K562 (cell line): ENCODE results near the gene RALA. TPM values are rescaled to one million over a fixed set of nuclear protein-coding genes. Genes with fewer than 3 reads are reported as not detected.
A peak's percentile ranks its signal among the peaks of the same experiment; 100 is the strongest.

Experiments used
- HNRNPH1 ChIP-seq: fragments of 200-400 bp; formaldehyde crosslinking; optimal IDR thresholded peaks from 2 replicates; pipeline ENCODE3; 2017; ENCODE audit warnings: low read depth, mild to moderate bottlenecking, low read length, moderate library complexity
- KHSRP ChIP-seq: fragments of 450-650 bp; IDR thresholded peaks from 2 replicates; pipeline ENCODE4 v1.6.1; 2017
- POLR3G ChIP-seq: IDR thresholded peaks from 2 replicates; pipeline ENCODE4 v1.6.1; 2011; ENCODE audit not compliant: insufficient read length, insufficient replicate concordance; ENCODE audit errors: extremely low read depth
- TEAD4 ChIP-seq, 2 experiments: sonication (generic) in 1 of 2; formaldehyde crosslinking in 1 of 2; IDR thresholded peaks; 2 replicates each; pipeline versions ENCODE4 v1.6.1 to v1.8.0; 2012 to 2022; ENCODE audit warnings: borderline replicate concordance in 1 of 2, inconsistent platforms in 1 of 2, low read length in 1 of 2, mild to moderate bottlenecking in 1 of 2, missing genetic modification reagents in 1 of 2
- polyA plus RNA-seq, 8 experiments: library from polyadenylated mRNA; depleted of rRNA in 4 of 8; stranded (reverse) in 5 of 8; unstranded in 3 of 8; fragments of >200 nt; fragmentation: Nextera tagmentation in 2 of 8; fragmentation: Illumina TruSeq in 1 of 8; extraction: Ambion mirVana in 2 of 8; extraction: Trizol in 1 of 8; gene quantifications; 2 replicates each; pipeline versions ENCODE4 v1.2.1 to v1.2.3, GENCODE V29; 2011 to 2014; ENCODE audit warnings: inconsistent platforms in 1 of 8, missing spikeins in 1 of 8
- total RNA-seq, 7 experiments: library from RNA; depleted of rRNA in 6 of 7; stranded (reverse); fragments of >200 nt in 6 of 7; fragmentation: Illumina TruSeq in 2 of 7; extraction: Trizol in 2 of 7; gene quantifications; 2 replicates each; pipeline versions ENCODE4 v1.2.1 to v1.2.3, GENCODE V29; 2011 to 2021; ENCODE audit warnings: low replicate concordance in 1 of 7
- TF ChIP-seq, protein P1 (sequence below): sonication (generic); formaldehyde crosslinking; IDR thresholded peaks from 2 replicates; pipeline ENCODE4 v1.8.0; 2023; ENCODE audit warnings: missing genetic modification reagents, mild to moderate bottlenecking, borderline replicate concordance
- TF ChIP-seq, protein P2 (sequence below): fragments of 250-450 bp; sonication (Bioruptor Pico); IDR thresholded peaks from 2 replicates; pipeline ENCODE4 v1.8.0; 2021; ENCODE audit warnings: moderate library complexity, mild to moderate bottlenecking, inconsistent platforms

RALA gene
- total and polyA plus RNA-seq, 9 of the 15 experiments (the other 6 are each of a cell fraction or from before 2014, with no cell fraction given), result 7.2 to 28.0 (median 25.7) TPM

DNA sequence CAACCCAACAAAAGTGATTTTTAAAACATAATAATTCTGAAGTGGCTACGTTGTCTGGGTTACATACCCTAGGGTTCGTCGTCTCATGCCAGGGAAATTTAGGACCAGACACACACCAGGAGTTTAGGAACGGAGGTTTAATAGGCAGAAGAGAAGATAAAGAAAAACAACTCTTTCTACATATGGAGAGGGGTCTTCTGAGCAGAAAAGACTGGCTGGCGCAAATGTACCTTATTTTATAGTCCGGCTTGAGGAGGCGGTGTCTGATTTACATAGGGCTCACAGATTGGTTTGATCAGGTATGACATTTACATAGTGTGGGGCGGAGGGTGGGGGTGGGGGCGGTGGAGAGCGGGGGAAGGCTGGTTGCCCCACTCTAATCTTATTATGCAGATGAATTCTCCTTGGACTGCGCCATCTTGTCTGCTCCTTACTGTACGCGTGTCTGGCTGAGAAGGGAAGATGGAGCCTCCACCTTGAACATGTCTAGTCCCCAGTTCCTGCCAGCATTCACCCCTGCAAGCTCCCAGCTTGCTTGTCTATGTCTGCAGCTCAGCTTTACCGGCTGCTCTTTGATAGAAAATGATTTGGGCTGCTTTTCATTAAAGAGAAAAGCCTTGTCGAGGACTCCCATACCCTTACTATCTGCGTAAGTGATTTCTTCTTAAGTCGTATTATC lies 98.7 kb downstream of the RALA start (continued):
- TF ChIP-seq TEAD4 (IDR thresholded peaks at IDR 0.05; ENCODE audit: low read length), result peak; percentile 82
- TF ChIP-seq TEAD4 (CRISPR knock-in tag; IDR thresholded peaks at IDR 0.05; ENCODE audit: borderline replicate concordance), result no peak
- no peak for TF ChIP-seq POLR3G
- TF ChIP-seq, protein P1, sequence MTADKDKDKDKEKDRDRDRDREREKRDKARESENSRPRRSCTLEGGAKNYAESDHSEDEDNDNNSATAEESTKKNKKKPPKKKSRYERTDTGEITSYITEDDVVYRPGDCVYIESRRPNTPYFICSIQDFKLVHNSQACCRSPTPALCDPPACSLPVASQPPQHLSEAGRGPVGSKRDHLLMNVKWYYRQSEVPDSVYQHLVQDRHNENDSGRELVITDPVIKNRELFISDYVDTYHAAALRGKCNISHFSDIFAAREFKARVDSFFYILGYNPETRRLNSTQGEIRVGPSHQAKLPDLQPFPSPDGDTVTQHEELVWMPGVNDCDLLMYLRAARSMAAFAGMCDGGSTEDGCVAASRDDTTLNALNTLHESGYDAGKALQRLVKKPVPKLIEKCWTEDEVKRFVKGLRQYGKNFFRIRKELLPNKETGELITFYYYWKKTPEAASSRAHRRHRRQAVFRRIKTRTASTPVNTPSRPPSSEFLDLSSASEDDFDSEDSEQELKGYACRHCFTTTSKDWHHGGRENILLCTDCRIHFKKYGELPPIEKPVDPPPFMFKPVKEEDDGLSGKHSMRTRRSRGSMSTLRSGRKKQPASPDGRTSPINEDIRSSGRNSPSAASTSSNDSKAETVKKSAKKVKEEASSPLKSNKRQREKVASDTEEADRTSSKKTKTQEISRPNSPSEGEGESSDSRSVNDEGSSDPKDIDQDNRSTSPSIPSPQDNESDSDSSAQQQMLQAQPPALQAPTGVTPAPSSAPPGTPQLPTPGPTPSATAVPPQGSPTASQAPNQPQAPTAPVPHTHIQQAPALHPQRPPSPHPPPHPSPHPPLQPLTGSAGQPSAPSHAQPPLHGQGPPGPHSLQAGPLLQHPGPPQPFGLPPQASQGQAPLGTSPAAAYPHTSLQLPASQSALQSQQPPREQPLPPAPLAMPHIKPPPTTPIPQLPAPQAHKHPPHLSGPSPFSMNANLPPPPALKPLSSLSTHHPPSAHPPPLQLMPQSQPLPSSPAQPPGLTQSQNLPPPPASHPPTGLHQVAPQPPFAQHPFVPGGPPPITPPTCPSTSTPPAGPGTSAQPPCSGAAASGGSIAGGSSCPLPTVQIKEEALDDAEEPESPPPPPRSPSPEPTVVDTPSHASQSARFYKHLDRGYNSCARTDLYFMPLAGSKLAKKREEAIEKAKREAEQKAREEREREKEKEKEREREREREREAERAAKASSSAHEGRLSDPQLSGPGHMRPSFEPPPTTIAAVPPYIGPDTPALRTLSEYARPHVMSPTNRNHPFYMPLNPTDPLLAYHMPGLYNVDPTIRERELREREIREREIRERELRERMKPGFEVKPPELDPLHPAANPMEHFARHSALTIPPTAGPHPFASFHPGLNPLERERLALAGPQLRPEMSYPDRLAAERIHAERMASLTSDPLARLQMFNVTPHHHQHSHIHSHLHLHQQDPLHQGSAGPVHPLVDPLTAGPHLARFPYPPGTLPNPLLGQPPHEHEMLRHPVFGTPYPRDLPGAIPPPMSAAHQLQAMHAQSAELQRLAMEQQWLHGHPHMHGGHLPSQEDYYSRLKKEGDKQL (CRISPR knock-in tag), result no peak
- TF ChIP-seq HNRNPH1, result no peak
- no peak for TF ChIP-seq KHSRP
- TF ChIP-seq, protein P2, sequence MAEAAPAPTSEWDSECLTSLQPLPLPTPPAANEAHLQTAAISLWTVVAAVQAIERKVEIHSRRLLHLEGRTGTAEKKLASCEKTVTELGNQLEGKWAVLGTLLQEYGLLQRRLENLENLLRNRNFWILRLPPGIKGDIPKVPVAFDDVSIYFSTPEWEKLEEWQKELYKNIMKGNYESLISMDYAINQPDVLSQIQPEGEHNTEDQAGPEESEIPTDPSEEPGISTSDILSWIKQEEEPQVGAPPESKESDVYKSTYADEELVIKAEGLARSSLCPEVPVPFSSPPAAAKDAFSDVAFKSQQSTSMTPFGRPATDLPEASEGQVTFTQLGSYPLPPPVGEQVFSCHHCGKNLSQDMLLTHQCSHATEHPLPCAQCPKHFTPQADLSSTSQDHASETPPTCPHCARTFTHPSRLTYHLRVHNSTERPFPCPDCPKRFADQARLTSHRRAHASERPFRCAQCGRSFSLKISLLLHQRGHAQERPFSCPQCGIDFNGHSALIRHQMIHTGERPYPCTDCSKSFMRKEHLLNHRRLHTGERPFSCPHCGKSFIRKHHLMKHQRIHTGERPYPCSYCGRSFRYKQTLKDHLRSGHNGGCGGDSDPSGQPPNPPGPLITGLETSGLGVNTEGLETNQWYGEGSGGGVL (CRISPR knock-in tag), result no peak
